GM23338 (cell line): ENCODE results near the gene SRPK1. TPM values are rescaled to one million over a fixed set of nuclear protein-coding genes. Genes with fewer than 3 reads are reported as not detected.

Experiments
- CREB1 ChIP-seq: fragments of 250-450 bp; sonication (Bioruptor Pico); IDR thresholded peaks from 2 replicates; pipeline ENCODE4 v1.5.0; 2020; ENCODE audit warnings: low read depth, mild to moderate bottlenecking, moderate library complexity
- ETS1 ChIP-seq: IDR thresholded peaks from 2 replicates; pipeline ENCODE4 v1.6.1; 2016; ENCODE audit warnings: antibody characterized with exemption
- EZH2 ChIP-seq: fragments of 200-600 bp; sonication (generic); IDR thresholded peaks from one replicate; pipeline ENCODE4 v1.8.0; 2017; ENCODE audit warnings: antibody characterized with exemption, mild to moderate bottlenecking, low read depth; ENCODE audit not compliant: unreplicated experiment
- JUNB ChIP-seq: IDR thresholded peaks from one replicate; pipeline ENCODE4 v1.6.1; 2016; ENCODE audit warnings: antibody characterized with exemption; ENCODE audit not compliant: unreplicated experiment
- NANOG ChIP-seq: IDR thresholded peaks from 2 replicates; pipeline ENCODE4 v1.6.1; 2016; ENCODE audit warnings: antibody characterized with exemption, borderline replicate concordance
- POLR2AphosphoS5 ChIP-seq: IDR thresholded peaks from 2 replicates; pipeline ENCODE4 v1.6.1; 2016; ENCODE audit warnings: antibody characterized with exemption, low read depth
- REST ChIP-seq: IDR thresholded peaks from one replicate; pipeline ENCODE4 v1.6.1; 2018; ENCODE audit warnings: antibody characterized with exemption; ENCODE audit not compliant: unreplicated experiment
- STAT1 ChIP-seq: IDR thresholded peaks from one replicate; pipeline ENCODE4 v1.6.1; 2016; ENCODE audit warnings: antibody characterized with exemption; ENCODE audit not compliant: unreplicated experiment
- ZNF114 ChIP-seq: fragments of 250-450 bp; sonication (Bioruptor Pico); IDR thresholded peaks from 2 replicates; pipeline ENCODE4 v1.5.0; 2020; ENCODE audit warnings: mild to moderate bottlenecking, moderate library complexity
- ZNF331 ChIP-seq: fragments of 250-450 bp; sonication (Bioruptor Pico); IDR thresholded peaks from 2 replicates; pipeline ENCODE4 v1.5.0; 2020; ENCODE audit warnings: low read depth, mild to moderate bottlenecking, moderate library complexity
- ZNF462 ChIP-seq: fragments of 250-450 bp; sonication (Bioruptor Pico); IDR thresholded peaks from 2 replicates; pipeline ENCODE4 v1.5.0; 2020; ENCODE audit warnings: mild to moderate bottlenecking, moderate library complexity
- polyA plus RNA-seq: library from polyadenylated mRNA; unstranded; fragments of >200 nt; fragmentation: Nextera tagmentation; extraction: Ambion mirVana; gene quantifications from 2 replicates; pipeline ENCODE4 v1.2.1, GENCODE V29; 2016
- total RNA-seq: library from RNA; depleted of rRNA; stranded (reverse); fragments of >200 nt; shearing (Covaris generic); gene quantifications from 2 replicates; pipeline ENCODE4 v1.2.3, GENCODE V29; 2014

SRPK1 gene
- total and polyA plus RNA-seq, 2 experiments from 2014 or later, result 175 to 202 TPM

GRCh38 chr6:35879151-35879550, 41.7 kb downstream of the SRPK1 start (continued):
- no peak for TF ChIP-seq ZNF462 (CRISPR knock-in tag)
- no peak for TF ChIP-seq REST
- no peak for TF ChIP-seq NANOG
- TF ChIP-seq JUNB, result no peak
- TF ChIP-seq ZNF114 (CRISPR knock-in tag), result no peak
- TF ChIP-seq EZH2, result no peak
- no peak for TF ChIP-seq CREB1 (CRISPR knock-in tag)
- TF ChIP-seq POLR2AphosphoS5, result no peak
- TF ChIP-seq STAT1, result no peak
- TF ChIP-seq ZNF331 (CRISPR knock-in tag), result no peak
- no peak for TF ChIP-seq ETS1
